ENCODE measurements around the gene SMIM9.

DNA sequence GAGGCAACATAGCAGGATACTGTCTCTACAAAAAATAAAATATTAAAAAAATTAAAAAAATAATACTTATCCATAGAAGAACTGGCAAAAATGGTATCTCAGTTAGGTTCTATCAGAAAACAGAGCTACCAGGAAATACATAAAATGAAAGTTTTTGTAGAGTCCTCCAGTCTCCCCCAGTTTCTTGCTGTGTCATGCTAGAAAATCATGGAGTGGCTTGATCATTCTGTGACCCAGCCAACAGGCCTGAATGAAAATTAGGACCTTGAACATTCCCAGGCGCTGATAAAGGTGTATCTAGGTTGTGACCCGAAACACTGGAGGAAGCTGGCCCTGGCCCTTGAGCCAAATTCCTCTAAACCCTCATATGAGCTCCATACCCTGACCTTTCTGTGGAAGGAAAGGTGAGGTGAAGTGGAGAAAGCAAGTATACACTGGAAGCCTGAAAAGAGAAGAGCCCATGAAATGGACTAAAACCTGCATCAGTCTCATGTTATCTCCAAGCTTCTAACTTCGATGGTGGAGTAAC is 652 bp downstream of the SMIM9 start:
- TF ChIP-seq, protein P1, sequence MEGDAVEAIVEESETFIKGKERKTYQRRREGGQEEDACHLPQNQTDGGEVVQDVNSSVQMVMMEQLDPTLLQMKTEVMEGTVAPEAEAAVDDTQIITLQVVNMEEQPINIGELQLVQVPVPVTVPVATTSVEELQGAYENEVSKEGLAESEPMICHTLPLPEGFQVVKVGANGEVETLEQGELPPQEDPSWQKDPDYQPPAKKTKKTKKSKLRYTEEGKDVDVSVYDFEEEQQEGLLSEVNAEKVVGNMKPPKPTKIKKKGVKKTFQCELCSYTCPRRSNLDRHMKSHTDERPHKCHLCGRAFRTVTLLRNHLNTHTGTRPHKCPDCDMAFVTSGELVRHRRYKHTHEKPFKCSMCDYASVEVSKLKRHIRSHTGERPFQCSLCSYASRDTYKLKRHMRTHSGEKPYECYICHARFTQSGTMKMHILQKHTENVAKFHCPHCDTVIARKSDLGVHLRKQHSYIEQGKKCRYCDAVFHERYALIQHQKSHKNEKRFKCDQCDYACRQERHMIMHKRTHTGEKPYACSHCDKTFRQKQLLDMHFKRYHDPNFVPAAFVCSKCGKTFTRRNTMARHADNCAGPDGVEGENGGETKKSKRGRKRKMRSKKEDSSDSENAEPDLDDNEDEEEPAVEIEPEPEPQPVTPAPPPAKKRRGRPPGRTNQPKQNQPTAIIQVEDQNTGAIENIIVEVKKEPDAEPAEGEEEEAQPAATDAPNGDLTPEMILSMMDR (optimal IDR thresholded peaks at IDR 0.05 in 1 of 3, IDR thresholded peaks at IDR 0.05 in 1 of 3, conservative IDR thresholded peaks at IDR 0.05 in 1 of 3; ENCODE audit: extremely low read depth in 1 of 3, insufficient read depth in 2 of 3, low read length in 3 of 3), result no peak
- TF ChIP-seq EZH2 (IDR thresholded peaks at IDR 0.05; ENCODE audit: low read length), result no peak
